ENCODE measurements around the gene IL15RA.
"Not testable (repeated sequence)": the region's sequence is repeated elsewhere in the genome, so short reads cannot be mapped to it uniquely, and the experiment has no call there.

IL15RA gene

DNA sequence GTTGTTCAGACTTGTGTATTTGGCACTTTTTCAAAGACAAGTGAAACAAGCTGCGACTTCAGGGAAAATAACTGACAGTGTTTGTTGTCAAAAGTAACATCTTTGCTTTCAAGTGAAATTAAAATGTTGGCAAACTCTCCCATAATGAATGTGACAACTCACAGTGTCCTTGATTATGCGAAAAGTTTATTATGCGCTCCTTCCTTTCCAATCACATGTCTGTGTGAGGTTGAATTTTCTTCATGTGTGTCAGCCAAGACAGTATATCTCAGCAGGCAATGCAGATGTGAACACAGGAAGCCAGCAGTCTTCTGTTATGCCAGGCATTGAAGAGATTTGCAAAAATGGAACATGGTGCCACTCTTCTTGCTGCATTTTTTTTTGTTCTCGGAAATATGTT lies 58.6 kb downstream of the IL15RA start:
- DNase-seq, result no peak

DNA sequence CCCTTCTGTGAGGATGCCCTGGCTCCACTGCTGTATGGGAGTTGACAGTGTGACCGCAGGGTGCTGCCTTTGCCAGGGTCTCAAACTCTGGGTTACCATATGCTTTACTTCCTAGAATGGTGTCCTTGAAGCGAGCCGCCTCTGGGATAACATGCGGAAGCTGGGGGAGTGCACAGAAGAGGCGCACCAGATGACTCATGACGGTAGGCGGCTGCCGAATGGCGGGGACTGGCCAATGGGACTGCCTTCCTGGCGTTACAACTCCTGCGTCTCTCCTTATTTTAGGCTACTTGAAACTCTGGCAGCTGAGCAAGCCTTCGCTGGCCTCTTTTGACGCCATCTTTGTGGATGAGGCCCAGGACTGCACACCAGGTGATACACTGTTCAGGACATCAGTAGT lies 60.0 kb downstream of the IL15RA start:
- DNase-seq, result no peak

DNA sequence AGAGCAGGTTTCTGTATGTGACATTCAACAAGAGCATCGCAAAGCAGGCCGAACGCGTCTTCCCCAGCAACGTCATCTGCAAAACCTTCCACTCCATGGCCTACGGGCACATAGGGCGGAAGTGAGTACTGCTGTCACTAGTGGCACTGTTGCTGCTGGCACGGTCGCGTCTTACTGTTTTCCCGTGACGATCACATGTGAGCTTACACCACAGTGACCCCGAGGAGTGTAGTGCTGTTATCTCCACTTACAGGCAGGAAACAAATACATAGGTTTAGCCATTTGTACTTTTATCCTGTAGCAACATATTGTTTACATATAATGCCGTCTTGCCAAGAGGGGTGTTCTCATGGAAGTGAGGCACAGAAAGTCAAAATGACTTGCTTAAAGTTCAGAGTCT lies 61.9 kb downstream of the IL15RA start:
- DNase-seq, result no peak

DNA sequence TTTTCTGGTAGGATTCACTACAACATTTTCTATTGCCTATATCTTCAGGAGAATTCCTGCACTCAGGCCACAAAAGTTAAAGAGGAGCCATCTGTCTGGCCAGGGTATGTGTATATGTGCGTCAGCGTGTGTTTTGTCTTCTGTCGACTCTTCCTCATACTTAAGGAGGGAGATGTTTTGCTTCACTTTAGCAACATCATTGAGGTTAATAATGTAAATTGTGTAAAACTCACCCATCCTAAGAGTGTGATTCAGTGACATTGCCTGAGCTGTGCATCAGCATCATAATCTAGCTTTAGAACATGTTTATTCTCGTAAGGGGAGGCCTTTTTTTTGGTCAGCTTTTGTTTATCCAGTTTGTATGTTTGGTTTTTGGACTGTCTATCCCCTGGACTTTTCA lies 63.6 kb downstream of the IL15RA start:
- DNase-seq, result no peak

DNA sequence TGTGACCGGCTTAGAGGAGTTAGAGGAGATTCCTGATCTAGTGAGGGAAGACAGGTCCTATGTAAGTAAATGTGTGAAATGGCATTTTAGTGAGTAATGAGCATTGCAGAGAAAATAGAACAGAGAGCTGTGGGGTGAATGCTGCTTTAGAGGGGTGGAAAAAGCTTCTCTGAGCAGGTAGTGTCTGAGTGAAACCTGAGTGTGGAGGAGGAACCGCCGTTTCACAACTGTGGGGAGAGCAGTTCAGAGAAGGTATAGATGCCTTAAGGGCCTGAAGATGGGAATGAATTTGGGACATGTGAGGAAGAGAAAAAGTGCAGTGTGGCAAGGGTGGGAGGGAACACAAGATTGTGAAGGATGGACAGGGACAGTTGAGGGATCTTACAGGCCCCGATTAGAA lies 65.7 kb downstream of the IL15RA start:
- DNase-seq, result no peak

DNA sequence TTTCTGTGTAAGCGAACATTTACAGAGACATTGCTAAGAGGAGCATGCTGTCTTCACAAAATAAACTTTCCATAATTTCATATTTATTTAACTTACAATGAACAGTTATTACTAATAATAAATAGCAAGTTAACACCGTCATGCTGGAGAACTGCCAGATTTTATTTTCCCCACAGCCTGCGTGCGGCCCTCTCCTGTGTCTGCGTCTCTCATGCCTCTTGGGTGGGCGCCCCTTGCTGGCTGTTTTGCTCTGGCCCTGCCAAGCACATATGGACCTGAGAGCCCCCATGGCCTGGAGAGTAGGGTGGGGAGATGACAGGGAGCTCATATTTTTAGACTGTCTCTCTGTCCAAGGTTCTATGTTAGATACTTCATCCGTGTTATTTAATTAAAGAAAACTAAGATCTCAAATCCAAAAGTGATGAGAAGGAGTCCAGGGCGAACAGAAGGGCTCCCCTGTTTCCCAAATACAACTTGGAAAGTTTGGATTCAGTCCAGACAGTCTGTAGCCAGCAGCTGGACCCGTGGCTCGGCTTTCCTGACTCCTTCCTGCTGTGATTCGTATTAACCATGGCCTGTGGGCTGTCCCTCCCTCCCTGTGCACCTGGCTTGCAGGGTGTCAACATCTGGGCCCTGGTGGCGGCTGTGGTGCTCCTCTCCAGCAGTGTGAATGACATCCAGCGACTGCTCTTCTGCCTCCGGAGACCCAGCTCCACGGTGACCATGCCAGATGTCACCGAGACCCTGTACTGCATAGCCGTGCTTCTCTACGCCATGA lies 66.8 kb downstream of the IL15RA start:
- DNase-seq, result peak; percentile 54

DNA sequence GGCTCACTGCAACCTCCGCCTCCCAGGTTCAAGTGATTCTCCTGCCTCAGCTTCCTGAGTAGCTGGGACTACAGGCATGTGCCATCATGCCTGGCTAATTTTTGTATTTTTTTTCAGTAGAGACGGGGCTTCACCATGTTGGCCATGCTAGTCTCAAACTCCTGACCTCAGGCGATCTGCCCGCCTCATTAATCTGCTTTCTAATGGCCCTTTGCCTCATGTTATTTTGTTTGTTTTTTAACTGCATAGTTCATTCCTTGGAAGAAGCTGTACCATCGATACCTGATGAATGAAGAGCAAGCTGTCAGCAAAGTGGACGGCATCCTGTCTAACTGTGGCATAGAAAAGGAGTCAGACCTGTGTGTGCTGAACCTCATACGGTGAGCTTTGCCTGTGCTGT lies 68.7 kb downstream of the IL15RA start:
- DNase-seq, result not testable (repeated sequence)

DNA sequence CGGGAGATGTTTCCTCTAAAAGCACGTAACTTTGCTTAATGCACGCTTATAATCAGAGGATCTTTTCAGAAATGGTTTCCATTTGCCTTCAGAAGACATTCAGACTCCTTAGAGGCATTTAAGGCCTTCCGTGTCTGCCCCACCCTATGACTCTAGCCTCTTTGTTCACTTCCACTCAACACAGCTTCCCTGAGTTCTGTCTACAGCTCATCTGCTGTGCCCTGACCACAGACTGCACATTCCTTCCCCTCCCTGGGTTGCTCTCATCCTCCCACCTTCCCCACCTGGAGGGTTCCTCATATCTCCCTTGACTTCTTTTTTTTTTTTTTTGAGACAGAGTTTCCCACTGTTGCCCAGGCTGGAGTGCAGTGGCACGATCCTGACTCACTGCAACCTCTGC lies 70.7 kb downstream of the IL15RA start:
- DNase-seq, result no peak

DNA sequence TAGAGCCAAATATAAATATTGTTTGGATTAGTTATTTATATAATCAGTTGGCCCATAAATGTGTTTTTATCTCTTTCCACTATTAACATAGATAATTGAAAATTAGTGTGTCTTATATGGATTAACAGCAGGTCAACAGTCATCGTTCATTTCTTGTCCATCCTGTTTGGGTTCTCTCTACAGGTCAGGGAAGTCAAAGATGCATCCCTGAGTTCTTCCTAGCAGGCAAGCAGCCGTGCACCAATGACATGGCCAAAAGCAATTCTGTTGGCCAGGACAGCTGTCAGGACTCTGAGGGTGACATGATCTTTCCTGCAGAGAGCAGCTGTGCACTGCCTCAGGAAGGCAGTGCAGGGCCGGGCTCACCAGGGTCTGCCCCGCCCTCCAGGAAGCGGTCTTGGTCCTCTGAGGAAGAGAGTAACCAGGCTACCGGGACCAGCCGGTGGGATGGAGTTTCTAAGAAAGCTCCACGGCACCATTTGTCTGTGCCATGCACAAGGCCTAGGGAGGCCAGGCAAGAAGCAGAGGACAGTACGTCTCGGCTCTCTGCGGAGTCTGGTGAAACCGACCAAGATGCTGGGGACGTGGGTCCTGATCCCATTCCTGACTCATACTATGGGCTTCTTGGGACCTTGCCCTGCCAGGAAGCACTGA lies 71.4 kb downstream of the IL15RA start:
- DNase-seq, result no peak

DNA sequence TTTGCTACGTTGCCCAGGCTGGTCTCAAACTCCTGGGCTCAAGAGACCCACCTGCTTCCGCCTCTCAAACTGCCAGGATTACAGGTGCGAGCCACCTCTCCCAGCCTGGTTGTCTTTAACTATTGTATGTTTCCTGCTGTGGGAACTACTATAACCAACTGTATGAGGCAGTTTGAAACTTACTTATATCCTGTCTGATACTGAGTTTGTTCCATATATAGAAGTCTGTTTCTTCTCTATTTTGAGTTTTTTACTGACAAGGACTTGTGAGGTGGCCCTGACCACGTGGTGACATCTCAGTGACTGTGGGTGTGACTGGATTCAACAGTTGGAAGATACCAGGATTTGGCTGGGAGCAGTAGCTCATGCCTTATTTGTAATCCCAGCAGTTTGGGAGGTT lies 73.1 kb downstream of the IL15RA start:
- no peak for DNase-seq

DNA sequence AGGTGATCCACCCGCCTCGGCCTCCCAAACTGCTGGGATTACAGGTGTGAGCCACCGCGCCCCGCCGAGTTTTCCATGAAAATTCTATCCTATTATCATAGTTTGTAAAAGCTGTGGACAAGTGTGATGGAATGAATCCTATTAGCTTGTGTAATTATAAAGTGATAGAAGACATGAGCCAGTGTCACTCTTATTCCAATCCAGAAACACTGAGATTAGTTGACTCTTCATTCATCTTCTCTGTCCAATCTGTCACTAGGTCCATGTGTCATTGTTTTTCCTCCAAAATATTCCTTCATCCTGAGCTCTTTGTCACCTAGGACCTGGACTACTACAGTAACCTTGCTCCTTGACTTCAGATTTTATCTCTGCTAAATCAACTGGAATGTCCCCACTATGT lies 73.8 kb downstream of the IL15RA start:
- peak; percentile 59 for DNase-seq

DNA sequence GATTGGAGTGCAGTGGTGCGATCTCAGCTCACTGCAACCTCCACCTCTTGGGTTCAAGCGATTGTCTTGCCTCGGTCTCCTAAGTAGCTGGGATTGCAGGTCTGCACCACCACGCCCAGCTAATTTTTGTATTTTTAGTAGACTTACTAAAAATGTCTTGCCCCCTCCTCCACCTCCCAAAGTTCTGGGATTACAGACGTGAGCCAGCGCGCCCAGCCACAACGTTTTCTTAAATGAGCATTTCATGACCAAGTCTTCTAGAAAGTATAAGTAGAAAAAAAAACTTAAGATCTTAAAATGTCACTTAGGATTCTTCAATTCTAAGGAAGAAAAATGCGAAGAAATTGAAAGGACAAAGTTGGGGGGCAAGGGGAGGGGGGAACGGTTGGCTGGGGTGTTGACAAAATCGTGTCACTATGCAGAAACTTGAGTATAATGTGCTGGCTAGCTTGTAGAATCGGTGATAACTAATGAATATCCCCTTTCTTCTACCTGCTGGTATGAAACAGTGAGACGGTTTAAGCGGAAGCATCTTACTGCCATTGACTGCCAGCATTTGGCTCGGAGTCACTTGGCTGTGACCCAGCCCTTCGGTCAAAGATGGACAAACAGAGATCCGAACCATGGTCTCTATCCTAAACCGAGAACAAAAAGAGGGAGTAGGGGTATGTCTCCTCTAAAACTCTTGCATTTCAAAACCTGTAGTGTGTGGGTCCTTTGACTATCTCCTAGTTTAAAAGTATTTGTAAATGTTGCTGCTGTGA lies 74.7 kb downstream of the IL15RA start:
- DNase-seq, result no peak
